Epidermal melanocyte (primary cell): Measurements from ENCODE around the gene TLE2.

ENCODE experiments used
- DNase-seq: peaks from one replicate; pipeline ENCODE4 v3.0.0; 2011; ENCODE audit warnings: low spot score; ENCODE audit not compliant: insufficient read length

Gene TLE2

DNA sequence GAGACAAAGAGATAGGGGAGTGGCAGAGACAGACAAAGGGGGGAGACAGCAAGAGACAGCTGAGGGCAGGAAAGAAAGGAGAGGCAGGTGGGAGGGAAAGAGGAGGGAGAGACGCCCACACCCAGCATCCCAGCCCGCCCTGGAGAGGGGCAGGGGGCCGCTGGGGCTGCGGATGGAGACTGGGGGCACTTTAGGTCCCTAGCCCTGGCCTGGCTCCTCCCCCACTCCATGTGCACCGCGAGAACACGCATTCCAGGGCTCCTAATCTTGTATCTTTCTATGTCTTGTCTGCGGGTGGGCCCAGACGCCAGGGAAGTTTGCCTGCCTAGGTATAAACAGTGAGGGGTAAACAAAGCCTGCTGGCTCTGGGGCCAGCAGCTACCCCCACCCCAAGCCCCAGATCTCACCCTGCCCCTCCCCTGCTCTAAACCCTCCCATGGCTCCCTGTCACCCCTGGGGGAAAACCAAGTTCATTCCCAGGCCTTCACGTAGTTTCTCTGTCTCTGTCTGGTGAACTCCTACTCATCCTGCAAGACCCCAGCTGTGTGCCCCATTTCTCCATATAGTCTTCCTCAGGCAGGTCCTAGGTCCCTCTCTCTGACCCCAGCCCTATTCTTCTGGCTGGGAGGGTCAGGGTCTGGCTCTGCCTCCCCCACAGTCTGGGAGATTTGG lies 27.5 kb upstream of the TLE2 start:
- peak; percentile 7 for DNase-seq

GRCh38 chr19:3055741-3056416 lies 26.8 kb upstream of the TLE2 start:
- no peak for DNase-seq

DNA sequence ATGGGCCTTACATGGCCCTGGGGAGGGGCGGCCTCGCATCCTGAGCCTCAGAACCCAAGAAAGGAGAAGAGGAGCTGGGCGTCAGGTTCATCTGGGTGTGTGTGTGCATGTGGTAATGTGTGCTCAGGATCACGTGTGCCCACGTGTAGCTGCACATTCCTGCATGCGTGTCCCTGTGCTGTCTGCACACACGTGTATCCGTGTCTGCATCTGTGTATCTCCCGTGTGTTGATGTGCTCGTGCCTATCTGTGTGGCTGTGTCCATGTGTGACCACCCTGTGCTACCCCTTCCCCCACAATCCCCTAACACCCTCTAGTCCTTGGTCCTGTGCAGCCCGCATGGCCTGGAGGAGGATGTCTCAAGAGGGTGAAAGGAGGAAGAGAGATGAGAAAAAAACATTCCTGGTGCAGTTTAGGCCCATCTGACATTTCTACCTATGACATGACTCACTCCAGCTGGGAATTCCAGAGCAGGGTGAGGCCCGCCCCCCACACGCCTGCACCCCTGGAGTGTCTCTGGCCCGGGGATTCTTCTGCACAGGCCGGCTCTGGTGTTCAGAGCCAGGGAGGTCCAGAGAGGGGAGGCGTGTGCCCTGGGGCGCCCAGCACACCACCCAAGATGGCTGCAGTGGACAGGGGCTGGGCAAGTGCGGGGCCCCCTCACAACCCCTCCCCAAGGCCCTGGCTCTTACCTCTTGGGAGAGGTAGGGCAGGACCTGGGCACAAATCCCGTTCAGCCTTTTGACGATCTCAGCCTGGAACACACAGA lies 26.1 kb upstream of the TLE2 start:
- DNase-seq, result peak; percentile 15

GRCh38 chr19:3054265-3054971 lies 25.3 kb upstream of the TLE2 start:
- peak; percentile 8 for DNase-seq

DNA sequence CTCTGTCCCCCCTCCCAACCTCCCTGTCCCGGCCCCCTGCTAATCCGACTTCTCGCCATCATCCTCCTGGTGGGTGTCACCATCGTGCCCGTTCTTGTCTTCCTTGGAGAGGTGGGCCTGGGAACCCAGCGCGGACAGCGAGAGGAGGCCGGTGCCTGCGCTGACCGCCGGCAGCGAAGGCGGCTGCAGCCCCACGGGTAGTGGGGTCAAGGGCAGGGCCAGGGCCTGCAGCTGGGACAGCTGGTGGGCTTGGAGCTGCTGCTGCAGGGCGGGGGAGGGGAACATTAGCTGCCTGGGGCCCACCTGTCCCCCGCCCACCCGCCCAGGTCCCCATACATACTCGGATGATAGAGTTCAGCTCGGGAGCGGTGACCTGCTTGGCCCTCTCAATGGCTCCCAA lies 24.7 kb upstream of the TLE2 start:
- DNase-seq, result peak; percentile 13

DNA sequence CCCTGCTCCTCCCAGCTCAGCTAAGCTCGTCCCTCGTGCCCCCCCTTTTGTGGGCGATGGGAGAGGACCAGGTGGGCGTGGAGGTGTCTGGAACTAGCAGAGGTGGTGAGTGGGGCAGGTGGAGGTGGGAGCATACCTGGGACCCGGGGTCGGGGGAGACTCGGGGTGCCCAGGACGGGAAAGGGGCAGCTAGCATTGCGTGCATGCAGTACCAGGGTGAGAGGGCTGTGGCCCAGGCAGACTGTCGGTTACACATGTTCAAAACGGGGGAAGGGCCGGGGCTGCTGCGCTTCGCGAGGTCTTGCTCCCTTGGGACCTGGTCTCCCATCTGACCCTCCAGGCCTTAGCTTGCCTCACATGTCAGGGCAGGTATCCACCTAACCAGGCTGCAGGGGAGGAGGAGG lies 24.1 kb upstream of the TLE2 start:
- peak; percentile 17 for DNase-seq

- DNase-seq, result peak; percentile 3
Observed at GRCh38 chr19:3050016-3050415, 20.9 kb upstream of the TLE2 start.

GRCh38 chr19:3049089-3049488 lies 20.0 kb upstream of the TLE2 start:
- no peak for DNase-seq

GRCh38 chr19:3048190-3048533 lies 19.1 kb upstream of the TLE2 start:
- no peak for DNase-seq

GRCh38 chr19:3047496-3048189 lies 18.6 kb upstream of the TLE2 start:
- DNase-seq, result peak; percentile 98

DNA sequence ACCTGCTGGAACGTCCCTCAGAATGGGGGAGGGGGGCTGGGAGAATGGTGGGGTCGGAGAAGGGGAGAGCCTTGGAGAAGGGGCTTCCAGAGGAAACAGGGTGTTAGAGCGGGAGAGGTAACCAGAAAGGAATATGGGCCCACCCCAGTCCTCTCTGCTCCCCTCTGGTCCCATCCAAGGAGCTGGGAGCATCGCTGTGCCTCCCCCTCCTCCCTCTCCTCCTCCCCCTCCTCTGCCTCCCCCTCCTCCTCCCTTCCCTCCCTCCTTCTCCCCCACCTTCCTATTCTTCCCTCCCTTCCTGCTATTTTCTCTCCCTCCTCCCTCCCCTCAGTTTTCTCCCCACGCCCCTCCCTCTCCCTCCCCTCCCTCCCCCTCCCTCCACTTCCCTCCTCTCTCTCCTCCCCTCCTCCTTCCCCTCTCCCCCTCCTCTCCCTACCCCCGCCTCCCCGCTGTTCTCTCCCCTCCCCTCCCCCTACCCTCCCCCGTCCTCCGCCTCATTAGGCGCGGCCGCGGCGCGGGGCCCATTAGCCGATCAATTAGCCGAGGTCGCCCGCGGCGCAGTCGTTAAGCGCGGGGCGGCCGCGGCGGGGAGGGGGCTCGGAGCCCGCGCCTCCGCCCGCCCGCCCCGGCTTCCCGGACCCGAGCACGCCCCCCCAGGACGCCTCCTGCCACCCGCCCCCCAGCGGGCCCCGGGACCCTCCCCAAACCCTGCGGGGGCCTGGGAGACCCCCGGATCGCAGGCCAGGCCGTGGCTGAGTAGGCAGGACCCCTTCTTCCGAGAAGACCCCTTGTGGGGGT lies 17.8 kb upstream of the TLE2 start:
- no peak for DNase-seq

DNA sequence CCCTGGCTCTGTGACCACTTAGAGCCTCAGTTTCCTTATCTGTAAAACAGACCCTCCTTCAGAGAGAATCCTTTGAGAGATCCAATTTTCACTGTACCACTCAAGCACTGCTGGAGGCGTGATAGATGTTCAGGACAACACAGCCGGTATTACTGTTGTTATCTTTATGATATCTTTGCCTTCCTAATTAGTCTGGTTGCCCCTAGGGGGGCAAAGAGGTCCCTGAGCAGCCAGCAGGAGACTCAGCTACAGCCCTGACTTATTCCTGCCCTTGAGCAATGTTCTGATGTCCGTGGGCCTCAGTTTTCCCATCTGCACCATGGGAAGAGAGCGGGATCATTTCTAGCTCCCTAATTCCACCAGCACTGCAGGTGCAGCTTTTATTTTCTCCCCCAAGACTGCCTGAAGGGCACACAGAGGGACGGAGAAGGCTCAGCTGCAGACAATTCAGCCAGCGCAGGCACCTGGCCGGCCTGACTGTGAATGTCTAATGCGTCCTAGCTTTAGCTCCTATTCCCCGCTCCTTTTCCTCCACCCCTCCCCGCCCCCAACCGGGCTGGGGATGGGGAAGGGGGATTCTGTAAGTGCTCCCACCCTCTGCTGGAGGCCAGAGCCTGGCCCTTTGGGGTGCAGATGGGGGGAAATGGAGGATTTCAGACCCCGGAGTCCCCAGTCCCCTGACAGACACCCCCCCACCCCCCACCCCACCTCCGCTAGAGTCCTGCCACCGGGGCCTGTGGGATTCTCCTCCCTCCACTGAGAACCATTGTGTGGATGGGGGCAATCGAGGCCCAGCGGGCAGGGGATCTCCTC lies 17.0 kb upstream of the TLE2 start:
- DNase-seq, result no peak

GRCh38 chr19:3045191-3045590 lies 16.1 kb upstream of the TLE2 start:
- no peak for DNase-seq

DNA sequence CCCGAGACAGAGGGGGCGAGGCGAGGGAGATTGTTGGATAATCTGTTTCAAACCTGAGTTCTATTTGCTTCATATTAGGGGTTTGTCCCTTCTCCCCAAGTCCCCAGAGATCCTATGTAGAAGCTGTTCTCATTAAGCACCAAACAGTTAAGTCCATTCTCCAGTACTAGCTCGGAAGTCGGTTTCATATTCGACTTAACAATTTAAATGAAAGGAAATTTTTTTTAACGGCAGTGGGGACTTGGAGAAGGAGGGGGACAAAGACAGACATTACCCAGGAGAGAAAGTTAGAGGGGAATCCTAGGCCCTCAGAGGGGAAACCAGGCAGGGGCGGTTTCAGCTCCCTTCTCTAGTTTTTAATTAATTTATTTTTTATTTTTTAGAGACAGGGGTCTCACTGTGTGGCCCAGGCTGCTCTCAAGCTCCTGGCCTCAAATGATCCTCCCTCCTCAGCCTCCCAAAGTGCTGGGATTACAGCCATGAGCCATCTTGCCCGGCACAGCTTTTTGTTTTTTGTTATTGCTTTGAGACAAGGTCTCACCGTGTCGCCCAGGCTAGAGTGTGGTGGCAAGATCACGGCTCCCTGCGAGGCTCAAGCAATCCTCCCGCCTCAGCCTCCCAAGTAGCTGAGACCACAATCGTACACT lies 13.7 kb upstream of the TLE2 start:
- no peak for DNase-seq

DNA sequence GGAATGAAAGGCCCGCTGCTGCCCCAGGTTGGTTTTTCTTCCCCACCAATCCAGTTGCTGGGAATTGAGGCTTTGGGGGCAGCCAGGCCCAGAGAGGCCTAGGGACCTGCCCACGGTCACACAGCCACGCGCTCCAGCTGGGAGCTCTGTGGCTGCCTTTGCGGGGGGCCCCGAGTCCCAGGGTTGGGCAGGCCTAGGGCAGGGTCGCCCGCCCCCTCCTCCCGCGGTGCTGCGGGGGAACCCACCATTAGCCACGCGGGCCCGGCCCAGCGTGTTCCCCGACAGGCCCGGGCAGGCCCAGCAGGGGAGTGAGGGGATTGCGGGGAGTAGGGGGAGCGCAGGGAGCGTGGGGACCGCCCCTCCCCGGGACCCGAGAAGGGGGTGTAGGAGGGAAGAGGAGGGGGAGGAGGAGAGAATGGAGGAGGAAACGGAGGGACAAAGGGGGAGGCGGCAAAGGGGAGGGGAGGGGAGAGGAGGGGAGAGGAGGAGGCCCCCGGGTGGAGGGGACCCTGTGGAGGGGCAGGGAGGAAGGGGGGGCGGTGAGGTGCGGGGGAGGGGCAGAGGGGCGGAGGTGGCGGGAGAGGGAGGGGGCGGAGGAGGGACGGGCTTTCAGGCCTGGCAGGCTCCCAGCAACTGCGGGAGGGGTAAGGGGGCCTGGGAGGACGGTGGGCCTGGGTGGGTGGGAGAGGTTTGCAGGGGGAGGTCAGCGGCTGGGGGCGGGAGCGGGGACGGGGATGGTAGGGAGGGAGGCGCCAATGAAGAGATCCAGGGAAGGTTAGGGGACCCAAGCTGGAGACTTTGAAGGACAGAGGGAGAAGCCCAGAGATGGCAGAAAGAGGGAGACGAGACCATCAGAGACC lies 12.9 kb upstream of the TLE2 start:
- no peak for DNase-seq

GRCh38 chr19:3041327-3041726 lies 12.2 kb upstream of the TLE2 start:
- DNase-seq, result no peak

- no peak for DNase-seq
Observed at GRCh38 chr19:3039641-3040077, 10.6 kb upstream of the TLE2 start.

DNA sequence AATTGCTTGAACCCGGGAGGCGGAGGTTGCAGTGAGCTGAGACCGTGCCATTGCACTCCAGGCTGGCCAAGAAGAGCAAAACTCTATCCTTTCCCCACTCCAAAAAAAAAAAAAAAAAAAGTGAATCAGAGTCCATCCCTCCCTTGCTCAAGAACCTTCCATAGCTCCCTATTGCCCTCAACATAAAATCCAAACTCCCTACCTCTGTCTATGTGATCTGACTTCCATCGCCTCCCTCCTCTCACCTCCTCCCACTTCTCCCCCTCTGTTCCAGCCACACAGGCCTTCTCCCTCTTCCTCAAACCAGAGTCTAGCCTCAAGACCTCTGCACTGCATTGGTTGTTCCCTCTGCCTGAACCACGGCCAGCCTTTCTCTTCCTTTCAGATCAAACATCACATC lies 10.0 kb upstream of the TLE2 start:
- no peak for DNase-seq
